HG03575 (cell line): ENCODE data around the gene P3H4.

Experiments
- ATAC-seq: cut with Tn5 transposase; IDR thresholded peaks from one replicate; pipeline ENCODE4 v1.9.1; 2021; ENCODE audit not compliant: unreplicated experiment, insufficient number of reproducible peaks, low FRiP score; ENCODE audit errors: extremely low read depth

P3H4 gene

GRCh38 chr17:41823141-41823524, 11.4 kb upstream of the P3H4 start:
- no peak for ATAC-seq

GRCh38 chr17:41822216-41823140, 10.7 kb upstream of the P3H4 start:
- ATAC-seq = no peak

- no peak for ATAC-seq
Measured at GRCh38 chr17:41821776-41822175, 10.0 kb upstream of the P3H4 start.

GRCh38 chr17:41818024-41818423, 6.3 kb upstream of the P3H4 start:
- ATAC-seq = no peak

GRCh38 chr17:41816637-41817320, 5.0 kb upstream of the P3H4 start:
- no peak for ATAC-seq

GRCh38 chr17:41814195-41814594, 2.4 kb upstream of the P3H4 start:
- ATAC-seq = no peak

- no peak for ATAC-seq
Measured at GRCh38 chr17:41813699-41814124, 2.0 kb upstream of the P3H4 start.

GRCh38 chr17:41813152-41813680, 1.5 kb upstream of the P3H4 start:
- ATAC-seq = no peak

- ATAC-seq = no peak
Measured at GRCh38 chr17:41812381-41813151, 817 bp upstream of the P3H4 start, which contains the start of gene FKBP10. Gene FKBP10 (plus strand): TSS chr17:41813004. CDS start chr17:41813035, 31 bp downstream.

GRCh38 chr17:41810659-41811548, 845 bp downstream of the P3H4 start:
- ATAC-seq = no peak

- no peak for ATAC-seq
Measured at GRCh38 chr17:41806685-41807445, 4.9 kb downstream of the P3H4 start.

- no peak for ATAC-seq
Measured at GRCh38 chr17:41803049-41804020, 8.4 kb downstream of the P3H4 start.

- no peak for ATAC-seq
Measured at GRCh38 chr17:41801374-41802271, 10.1 kb downstream of the P3H4 start.

- no peak for ATAC-seq
Measured at GRCh38 chr17:41800601-41801373, 11.0 kb downstream of the P3H4 start.

GRCh38 chr17:41799366-41799765, 12.4 kb downstream of the P3H4 start:
- ATAC-seq = no peak
